ENCODE results near the gene FBXL5.

The FBXL5 gene

DNA sequence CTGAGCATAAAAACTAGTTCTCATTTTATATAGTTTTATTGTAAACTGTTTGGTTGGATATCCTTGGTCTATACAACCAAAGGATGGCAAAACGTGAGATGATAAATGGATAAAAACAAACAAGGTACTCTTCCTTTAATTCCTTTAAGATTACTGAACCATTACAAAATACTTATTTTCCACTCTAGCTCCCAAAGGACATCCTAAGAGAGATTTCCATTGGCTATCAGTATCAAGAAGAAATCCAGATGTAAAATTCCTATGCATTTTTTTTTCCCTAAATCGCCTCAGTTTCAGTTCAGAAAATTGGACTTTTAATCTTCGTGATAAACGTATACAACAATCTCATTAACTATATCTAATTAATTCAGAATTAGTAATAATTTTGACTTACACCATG, 2.3 kb downstream of the FBXL5 start:
- Histone ChIP-seq H3K18ac (ENCODE audit: low read depth in 1 of 2, low read length in 2 of 2) (no peak overlapping the region), H3K23ac (ENCODE audit: low read length in 2 of 2) (no peak overlapping the region), H2AK5ac (ENCODE audit: low read length, severe bottlenecking) (no peak overlapping the region), H3K9ac (ENCODE audit: low read length) (peak overlapping the region; percentile 98), H3K9me3 (ENCODE audit: control insufficient read depth, low read length) (no peaks in the 10 kb centered on the region), H3K14ac (ENCODE audit: low read length in 2 of 2) (no peak overlapping the region), H2BK5ac (ENCODE audit: low read depth, low read length, poor library complexity, severe bottlenecking) (no peak overlapping the region), H2BK12ac (ENCODE audit: low read length in 2 of 2) (no peak overlapping the region), H3K4me3 (ENCODE audit: insufficient read depth in 1 of 2, low read depth in 1 of 2, low read length in 2 of 2) (peak overlapping the region in 1 of 2 experiments; percentile 86), H4K91ac (ENCODE audit: low read length) (no peak overlapping the region), H3K27me3 (ENCODE audit: control insufficient read depth in 1 of 2, insufficient read depth in 1 of 2, low read length in 2 of 2) (no peaks in the 10 kb centered on the region), H4K8ac (ENCODE audit: low read length) (no peak overlapping the region), H3K4ac (ENCODE audit: low read depth in 1 of 2, low read length in 2 of 2) (no peak overlapping the region), H2BK120ac (ENCODE audit: low read depth, low read length) (no peak overlapping the region), H3K4me2 (ENCODE audit: low read length, poor library complexity, severe bottlenecking) (no peak overlapping the region), H3K4me1 (ENCODE audit: control insufficient read depth, insufficient read depth, low read depth, low read length) (peaks cover 5% of the 10 kb centered on the region), H3K36me3 (ENCODE audit: control insufficient read depth in 1 of 2, insufficient read depth in 2 of 2, low read depth in 1 of 2, low read length in 2 of 2) (no peaks in the 10 kb centered on the region), H3K27ac (ENCODE audit: low read length, poor library complexity, severe bottlenecking) (no peak overlapping the region), H3K79me1 (replicated peaks; ENCODE audit: low read length, poor library complexity, severe bottlenecking) (peaks cover 4% of the 10 kb centered on the region), H2BK15ac (ENCODE audit: low read depth, poor library complexity, severe bottlenecking) (no peak overlapping the region), H2AFZ (ENCODE audit: low read depth, low read length) (no peak overlapping the region)
- WGBS = 71% methylated on average over 1 of the region's 4 CpGs
- DNase-seq = no peak

DNA sequence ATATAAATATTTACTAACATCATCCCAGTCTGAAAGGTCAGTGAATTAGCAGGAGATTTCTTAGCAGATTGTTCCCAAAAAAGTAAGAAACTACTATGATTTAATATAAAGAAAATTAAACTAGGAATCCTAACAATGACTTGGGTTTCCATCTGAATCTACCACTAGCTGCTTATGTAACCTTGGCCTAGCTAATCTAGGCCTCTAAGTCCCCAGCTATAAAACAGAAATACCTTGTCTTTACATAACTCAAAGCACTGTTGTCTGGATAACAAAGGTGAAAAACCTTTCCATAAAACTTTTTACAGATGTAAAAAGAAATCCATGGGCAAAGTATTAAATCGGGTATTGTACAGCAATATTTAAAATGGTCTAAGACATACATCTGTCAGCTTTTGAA, 3.0 kb downstream of the FBXL5 start:
- Histone ChIP-seq H3K4me2 (ENCODE audit: low read length, poor library complexity, severe bottlenecking) (no peak overlapping the region), H3K27ac (ENCODE audit: low read length, poor library complexity, severe bottlenecking) (no peak overlapping the region), H3K27me3 (ENCODE audit: control insufficient read depth in 1 of 2, insufficient read depth in 1 of 2, low read length in 2 of 2) (no peaks in the 10 kb centered on the region), H3K9me3 (ENCODE audit: control insufficient read depth, low read length) (no peaks in the 10 kb centered on the region), H2BK12ac (ENCODE audit: low read length in 2 of 2) (no peak overlapping the region), H3K23ac (ENCODE audit: low read length in 2 of 2) (no peak overlapping the region), H4K8ac (ENCODE audit: low read length) (no peak overlapping the region), H2BK5ac (ENCODE audit: low read depth, low read length, poor library complexity, severe bottlenecking) (no peak overlapping the region), H3K4me1 (ENCODE audit: control insufficient read depth, insufficient read depth, low read depth, low read length) (peaks cover 5% of the 10 kb centered on the region), H2BK15ac (ENCODE audit: low read depth, poor library complexity, severe bottlenecking) (no peak overlapping the region), H4K91ac (ENCODE audit: low read length) (no peak overlapping the region), H3K14ac (ENCODE audit: low read length in 2 of 2) (no peak overlapping the region), H3K18ac (ENCODE audit: low read depth in 1 of 2, low read length in 2 of 2) (no peak overlapping the region), H3K36me3 (ENCODE audit: control insufficient read depth in 1 of 2, insufficient read depth in 2 of 2, low read depth in 1 of 2, low read length in 2 of 2) (no peaks in the 10 kb centered on the region), H2AK5ac (ENCODE audit: low read length, severe bottlenecking) (no peak overlapping the region), H3K9ac (ENCODE audit: low read length) (peak overlapping the region; percentile 98), H2BK120ac (ENCODE audit: low read depth, low read length) (no peak overlapping the region), H3K79me1 (replicated peaks; ENCODE audit: low read length, poor library complexity, severe bottlenecking) (peaks cover 4% of the 10 kb centered on the region), H3K4ac (ENCODE audit: low read depth in 1 of 2, low read length in 2 of 2) (no peak overlapping the region), H3K4me3 (ENCODE audit: insufficient read depth in 1 of 2, low read depth in 1 of 2, low read length in 2 of 2) (peak overlapping the region in 1 of 2 experiments; percentile 86), H2AFZ (ENCODE audit: low read depth, low read length) (no peak overlapping the region)
- WGBS = no CpG with 5 or more reads among the region's 1 CpG
- no peak for DNase-seq

DNA sequence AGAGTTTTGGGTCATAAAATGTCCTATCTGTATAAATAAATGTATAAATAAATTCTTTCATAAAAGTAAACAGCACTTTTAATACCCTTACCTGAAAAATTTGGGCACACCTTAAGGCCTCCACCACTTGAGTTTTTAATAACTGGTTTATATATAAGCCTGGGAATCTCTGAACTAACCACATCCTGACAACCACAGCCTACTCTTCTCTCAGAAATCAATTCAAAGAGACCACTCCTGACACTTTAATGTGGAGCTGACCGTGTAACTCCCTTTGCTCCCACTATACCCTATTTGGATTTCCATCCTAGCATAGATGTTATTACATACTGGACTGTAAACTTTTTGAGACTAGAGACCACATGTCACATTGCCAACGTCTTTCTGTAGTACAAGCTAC, 3.5 kb downstream of the FBXL5 start:
- no peak overlapping the region for H3K4ac ChIP-seq (ENCODE audit: low read depth in 1 of 2, low read length in 2 of 2)
- no peak overlapping the region for H4K8ac ChIP-seq (ENCODE audit: low read length)
- no peaks in the 10 kb centered on the region for H3K36me3 ChIP-seq (ENCODE audit: control insufficient read depth in 1 of 2, insufficient read depth in 2 of 2, low read depth in 1 of 2, low read length in 2 of 2)
- no peak overlapping the region for H2BK120ac ChIP-seq (ENCODE audit: low read depth, low read length)
- WGBS = 16% methylated on average over 2 of the region's 2 CpGs
- peak overlapping the region in 1 of 2 experiments; percentile 86 for H3K4me3 ChIP-seq (ENCODE audit: insufficient read depth in 1 of 2, low read depth in 1 of 2, low read length in 2 of 2)
- no peak overlapping the region for H3K18ac ChIP-seq (ENCODE audit: low read depth in 1 of 2, low read length in 2 of 2)
- peak overlapping the region; percentile 98 for H3K9ac ChIP-seq (ENCODE audit: low read length)
- H3K27me3 ChIP-seq (ENCODE audit: control insufficient read depth in 1 of 2, insufficient read depth in 1 of 2, low read length in 2 of 2) = no peaks in the 10 kb centered on the region
- H2BK12ac ChIP-seq (ENCODE audit: low read length in 2 of 2) = no peak overlapping the region
- H2AFZ ChIP-seq (ENCODE audit: low read depth, low read length) = no peak overlapping the region
- H3K9me3 ChIP-seq (ENCODE audit: control insufficient read depth, low read length) = no peaks in the 10 kb centered on the region
- H3K27ac ChIP-seq (ENCODE audit: low read length, poor library complexity, severe bottlenecking) = no peak overlapping the region
- no peak overlapping the region for H2AK5ac ChIP-seq (ENCODE audit: low read length, severe bottlenecking)
- H3K23ac ChIP-seq (ENCODE audit: low read length in 2 of 2) = no peak overlapping the region
- H2BK15ac ChIP-seq (ENCODE audit: low read depth, poor library complexity, severe bottlenecking) = no peak overlapping the region
- no peak overlapping the region for H4K91ac ChIP-seq (ENCODE audit: low read length)
- H3K79me1 ChIP-seq (replicated peaks; ENCODE audit: low read length, poor library complexity, severe bottlenecking) = peaks cover 4% of the 10 kb centered on the region
- no peak overlapping the region for H3K14ac ChIP-seq (ENCODE audit: low read length in 2 of 2)
- no peak overlapping the region for H2BK5ac ChIP-seq (ENCODE audit: low read depth, low read length, poor library complexity, severe bottlenecking)
- DNase-seq = no peak
- peaks cover 5% of the 10 kb centered on the region for H3K4me1 ChIP-seq (ENCODE audit: control insufficient read depth, insufficient read depth, low read depth, low read length)
- H3K4me2 ChIP-seq (ENCODE audit: low read length, poor library complexity, severe bottlenecking) = peak overlapping the region; percentile 29

DNA sequence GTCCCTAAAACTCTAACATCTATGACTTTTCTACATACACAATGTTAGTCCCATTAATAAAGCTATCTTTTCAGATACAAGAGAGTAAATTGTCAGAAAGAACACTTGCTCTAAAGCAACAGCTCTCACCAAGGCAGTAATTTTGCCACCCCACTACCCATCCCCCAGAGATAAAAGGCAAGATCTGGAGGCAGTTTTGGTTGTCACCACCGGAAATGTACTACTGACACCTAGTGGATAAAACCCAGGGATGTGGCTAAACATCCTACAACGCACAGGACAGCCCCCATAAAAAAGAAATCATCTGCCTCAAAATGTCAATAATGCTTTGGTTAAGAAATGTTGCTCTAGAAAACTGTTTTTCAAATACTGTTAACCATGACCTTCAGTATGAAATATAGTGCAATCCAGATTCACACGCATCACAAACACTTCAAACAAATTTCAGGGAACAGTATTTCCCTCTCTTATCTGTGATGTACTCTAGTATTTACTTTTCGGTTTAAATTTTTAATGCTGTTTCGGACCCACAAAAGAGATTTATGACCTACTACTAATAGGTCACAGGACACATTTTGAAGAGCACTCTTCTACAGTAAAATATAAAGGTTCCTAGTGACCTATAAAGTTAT, 5.1 kb downstream of the FBXL5 start:
- H3K9ac ChIP-seq (ENCODE audit: low read length) = peak overlapping the region; percentile 34
- no peak overlapping the region for H3K27ac ChIP-seq (ENCODE audit: low read length, poor library complexity, severe bottlenecking)
- no peak overlapping the region for H4K8ac ChIP-seq (ENCODE audit: low read length)
- no peak overlapping the region for H4K91ac ChIP-seq (ENCODE audit: low read length)
- no peak overlapping the region for H3K18ac ChIP-seq (ENCODE audit: low read depth in 1 of 2, low read length in 2 of 2)
- H2AFZ ChIP-seq (ENCODE audit: low read depth, low read length) = no peak overlapping the region
- H3K79me1 ChIP-seq (replicated peaks; ENCODE audit: low read length, poor library complexity, severe bottlenecking) = no peaks in the 10 kb centered on the region
- no peak overlapping the region for H2BK5ac ChIP-seq (ENCODE audit: low read depth, low read length, poor library complexity, severe bottlenecking)
- H3K23ac ChIP-seq (ENCODE audit: low read length in 2 of 2) = no peak overlapping the region
- H3K4me2 ChIP-seq (ENCODE audit: low read length, poor library complexity, severe bottlenecking) = no peak overlapping the region
- no peak overlapping the region for H2BK12ac ChIP-seq (ENCODE audit: low read length in 2 of 2)
- H3K4me3 ChIP-seq (ENCODE audit: insufficient read depth in 1 of 2, low read depth in 1 of 2, low read length in 2 of 2) = no peak overlapping the region
- no peak overlapping the region for H3K14ac ChIP-seq (ENCODE audit: low read length in 2 of 2)
- no peak overlapping the region for H2BK15ac ChIP-seq (ENCODE audit: low read depth, poor library complexity, severe bottlenecking)
- no peaks in the 10 kb centered on the region for H3K9me3 ChIP-seq (ENCODE audit: control insufficient read depth, low read length)
- H3K4me1 ChIP-seq (ENCODE audit: control insufficient read depth, insufficient read depth, low read depth, low read length) = no peaks in the 10 kb centered on the region
- no peak overlapping the region for H3K4ac ChIP-seq (ENCODE audit: low read depth in 1 of 2, low read length in 2 of 2)
- H3K27me3 ChIP-seq (ENCODE audit: control insufficient read depth in 1 of 2, insufficient read depth in 1 of 2, low read length in 2 of 2) = no peaks in the 10 kb centered on the region
- peak; percentile 76 for DNase-seq
- WGBS = 86% methylated on average over 1 of the region's 5 CpGs
- H2BK120ac ChIP-seq (ENCODE audit: low read depth, low read length) = no peak overlapping the region
- H2AK5ac ChIP-seq (ENCODE audit: low read length, severe bottlenecking) = no peak overlapping the region
- no peaks in the 10 kb centered on the region for H3K36me3 ChIP-seq (ENCODE audit: control insufficient read depth in 1 of 2, insufficient read depth in 2 of 2, low read depth in 1 of 2, low read length in 2 of 2)

All from mesenchymal stem cell (in vitro differentiated cells and primary cell).